Liver (tissue), 9 donors: ENCODE data around the gene RAB11FIP3. TPM values are rescaled to one million over a fixed set of nuclear protein-coding genes. Genes with fewer than 3 reads are reported as not detected.

Experiments used
- DNase-seq: peaks from one replicate; pipeline ENCODE4 v3.0.0-alpha.2; 2017; ENCODE audit warnings: low spot score
- H3K27ac ChIP-seq, 2 donors: one replicate each; pipeline ENCODE4 v1.7.0; 2013; ENCODE audit warnings: inconsistent platforms in 2 of 2, low read length in 2 of 2, control low read depth in 1 of 2, low read depth in 1 of 2, mild to moderate bottlenecking in 1 of 2
- H3K27me3 ChIP-seq, 4 donors: one replicate each; pipeline versions ENCODE4 v1.6.1 to v1.7.0; 2013; ENCODE audit warnings: low read length in 3 of 4, inconsistent platforms in 1 of 4, mild to moderate bottlenecking in 1 of 4, moderate library complexity in 1 of 4; ENCODE audit not compliant: control insufficient read depth in 4 of 4, insufficient read depth in 4 of 4
- H3K36me3 ChIP-seq, 4 donors: one replicate each; pipeline versions ENCODE4 v1.6.1 to v1.7.0; 2013; ENCODE audit warnings: low read length in 3 of 4, mild to moderate bottlenecking in 3 of 4, low read depth in 1 of 4, moderate library complexity in 1 of 4; ENCODE audit not compliant: control insufficient read depth in 4 of 4, insufficient read depth in 3 of 4
- H3K4me1 ChIP-seq, 4 donors: one replicate each; pipeline versions ENCODE4 v1.6.1 to v1.7.0; 2013; ENCODE audit warnings: low read length in 3 of 4, mild to moderate bottlenecking in 3 of 4, moderate library complexity in 1 of 4; ENCODE audit not compliant: control insufficient read depth in 4 of 4, insufficient read depth in 4 of 4
- H3K4me3 ChIP-seq, 3 donors: one replicate each; pipeline versions ENCODE4 v1.6.1 to v1.7.0; 2013; ENCODE audit warnings: low read length in 3 of 3, control low read depth in 1 of 3, low read depth in 1 of 3, mild to moderate bottlenecking in 1 of 3
- H3K9ac ChIP-seq, 2 donors: one replicate each; pipeline ENCODE4 v1.7.0; 2013; ENCODE audit warnings: low read length in 2 of 2, mild to moderate bottlenecking in 2 of 2, moderate library complexity in 2 of 2, control low read depth in 1 of 2, low read depth in 1 of 2
- H3K9me3 ChIP-seq, 4 donors: one replicate each; pipeline versions ENCODE4 v1.6.1 to v1.7.0; 2013; ENCODE audit warnings: low read length in 3 of 4; ENCODE audit not compliant: control insufficient read depth in 4 of 4
- ATF3 ChIP-seq: IDR thresholded peaks from 2 replicates; pipeline ENCODE4 v1.6.1; 2016; ENCODE audit warnings: antibody characterized with exemption
- CTCF ChIP-seq: fragments of 150-350 bp; IDR thresholded peaks from 2 replicates; pipeline ENCODE4 v1.5.1; 2017; ENCODE audit warnings: improper control_type of control experiment, low read depth, low read length; ENCODE audit not compliant: missing input control
- EGR1 ChIP-seq, 2 donors: IDR thresholded peaks; 2 replicates each; pipeline ENCODE4 v1.6.1; 2016 to 2018; ENCODE audit warnings: antibody characterized with exemption in 2 of 2, low read depth in 2 of 2
- FOXA1 ChIP-seq: IDR thresholded peaks from 2 replicates; pipeline ENCODE4 v1.6.1; 2016; ENCODE audit warnings: antibody characterized with exemption
- FOXA2 ChIP-seq: IDR thresholded peaks from 2 replicates; pipeline ENCODE4 v1.6.1; 2016; ENCODE audit warnings: antibody characterized with exemption
- GABPA ChIP-seq, 2 donors: IDR thresholded peaks in 1 of 2; conservative IDR thresholded peaks in 1 of 2; 2 replicates each; pipeline ENCODE4 v1.6.1; 2016; ENCODE audit warnings: antibody characterized with exemption in 2 of 2, mild to moderate bottlenecking in 1 of 2, moderate library complexity in 1 of 2
- HNF4A ChIP-seq, 2 donors: conservative IDR thresholded peaks; 2 replicates each; pipeline ENCODE4 v1.6.1; 2016; ENCODE audit warnings: antibody characterized with exemption in 2 of 2, mild to moderate bottlenecking in 2 of 2
- HNF4G ChIP-seq: IDR thresholded peaks from 2 replicates; pipeline ENCODE4 v1.6.1; 2016; ENCODE audit warnings: antibody characterized with exemption
- JUND ChIP-seq, 2 donors: IDR thresholded peaks; 2 replicates each; pipeline ENCODE4 v1.6.1; 2016; ENCODE audit warnings: antibody characterized with exemption in 2 of 2
- MAX ChIP-seq: IDR thresholded peaks from 2 replicates; pipeline ENCODE4 v1.6.1; 2016; ENCODE audit warnings: antibody characterized with exemption
- NR2F2 ChIP-seq: IDR thresholded peaks from 2 replicates; pipeline ENCODE4 v1.6.1; 2016; ENCODE audit warnings: antibody characterized with exemption
- RAD21 ChIP-seq, 2 donors: IDR thresholded peaks; 2 replicates each; pipeline ENCODE4 v1.6.1; 2016; ENCODE audit warnings: antibody characterized with exemption in 2 of 2, mild to moderate bottlenecking in 2 of 2
- REST ChIP-seq: IDR thresholded peaks from 2 replicates; pipeline ENCODE4 v1.6.1; 2016; ENCODE audit warnings: antibody characterized with exemption, mild to moderate bottlenecking
- RXRA ChIP-seq, 2 donors: IDR thresholded peaks; 2 replicates each; pipeline ENCODE4 v1.6.1; 2017 to 2018; ENCODE audit warnings: antibody characterized with exemption in 2 of 2, mild to moderate bottlenecking in 1 of 2
- SP1 ChIP-seq: IDR thresholded peaks from 2 replicates; pipeline ENCODE4 v1.6.1; 2018; ENCODE audit warnings: antibody characterized with exemption, mild to moderate bottlenecking
- TAF1 ChIP-seq: conservative IDR thresholded peaks from 2 replicates; pipeline ENCODE4 v1.6.1; 2016; ENCODE audit warnings: antibody characterized with exemption, mild to moderate bottlenecking
- YY1 ChIP-seq: IDR thresholded peaks from 2 replicates; pipeline ENCODE4 v1.6.1; 2016; ENCODE audit warnings: antibody characterized with exemption, mild to moderate bottlenecking
- ZBTB33 ChIP-seq: IDR thresholded peaks from 2 replicates; pipeline ENCODE4 v1.6.1; 2016; ENCODE audit warnings: antibody characterized with exemption
- WGBS: extraction: QIAGEN DNeasy Blood & Tissue Kit; methylation state at CpG from one replicate; pipeline ENCODE4 v1.1.7; 2013; 5-methylcytosine and 5-hydroxymethylcytosine counted together
- polyA plus RNA-seq, 2 donors: library from polyadenylated mRNA; stranded (reverse) in 1 of 2; unstranded in 1 of 2; fragments of 200-250 nt in 1 of 2; fragments of >200 nt in 1 of 2; fragmentation: Nextera tagmentation in 1 of 2; extraction: Ambion mirVana in 1 of 2; gene quantifications; one replicate each; pipeline versions ENCODE4 v1.2.1 to v1.2.3, GENCODE V29; 2013 to 2015
- total RNA-seq, 2 donors: library from RNA; depleted of rRNA; stranded (reverse); fragments of >200 nt; gene quantifications; one replicate each; pipeline ENCODE4 v1.2.3, GENCODE V29; 2014
- donor health status: healthy.
- donor health status: healthy.
- donor health status: healthy.
- donor health status: healthy.
- donor health status: healthy.

The RAB11FIP3 gene
- total and polyA plus RNA-seq, 4 donors, result 3.5 to 29.4 (median 15.7) TPM

GRCh38 chr16:440627-441026, 15.2 kb downstream of the RAB11FIP3 start:
- Histone ChIP-seq H3K36me3 (no peaks in the 10 kb centered on the region), H3K4me1 (no peaks in the 10 kb centered on the region), H3K27me3 (no peaks in the 10 kb centered on the region), H3K4me3 (no peak overlapping the region), H3K27ac (no peak overlapping the region), H3K9ac (no peak overlapping the region), H3K9me3 (no peaks in the 10 kb centered on the region)
- no peak for DNase-seq
- no peak for TF ChIP-seq ZBTB33
- TF ChIP-seq FOXA2, result no peak
- no peak for TF ChIP-seq CTCF
- no peak for TF ChIP-seq REST
- TF ChIP-seq JUND (IDR thresholded peaks at IDR 0.05), result no peak
- TF ChIP-seq NR2F2, result no peak
- TF ChIP-seq FOXA1, result no peak
- TF ChIP-seq ATF3, result no peak
- no peak for TF ChIP-seq TAF1
- no peak for TF ChIP-seq RAD21 (IDR thresholded peaks at IDR 0.05)
- no peak for TF ChIP-seq RXRA (IDR thresholded peaks at IDR 0.05)
- no peak for TF ChIP-seq HNF4G
- no peak for TF ChIP-seq HNF4A (conservative IDR thresholded peaks at IDR 0.05)
- no peak for TF ChIP-seq MAX
- TF ChIP-seq SP1, result no peak
- no peak for TF ChIP-seq GABPA (IDR thresholded peaks at IDR 0.05 in 1 of 2, conservative IDR thresholded peaks at IDR 0.05 in 1 of 2)
- no peak for TF ChIP-seq EGR1 (IDR thresholded peaks at IDR 0.05; ENCODE audit: low read depth in 2 of 2)
- no peak for TF ChIP-seq YY1
- 94% methylated on average over 6 of the region's 6 CpGs for WGBS
